ENCODE results near the gene SLIT3. TPM values are rescaled to one million over a fixed set of nuclear protein-coding genes. Genes with fewer than 3 reads are reported as not detected.

Gene SLIT3
- total RNA-seq, 1 experiment from 2014 or later: 0.10 TPM

- Histone ChIP-seq H3K9me2 (ENCODE audit: insufficient read depth) (no peaks in the 10 kb centered on the region), H3K4me3 (replicated peaks in 1 of 2; ENCODE audit: low read depth in 1 of 2, low read length in 2 of 2) (no peak overlapping the region), H3K9ac (ENCODE audit: low read length) (no peak overlapping the region), H3K36me3 (ENCODE audit: control insufficient read depth in 1 of 2, insufficient read depth in 2 of 2, low read length in 2 of 2) (no peaks in the 10 kb centered on the region), H3K79me2 (ENCODE audit: insufficient read depth, low read length) (no peaks in the 10 kb centered on the region), H3K27me3 (ENCODE audit: insufficient read depth, low read length) (peaks cover 18% of the 10 kb centered on the region; the same call in 1 of the 2 replicates), H3K4me2 (ENCODE audit: low read length) (no peak overlapping the region), H3K4me1 (ENCODE audit: control insufficient read depth in 1 of 2, insufficient read depth in 2 of 2, low read length in 2 of 2) (peaks cover 8 to 10% of the 10 kb centered on the region in 2 experiments; a peak in 3 of 4 replicates), H2AFZ (ENCODE audit: low read depth, low read length, poor library complexity, severe bottlenecking) (no peak overlapping the region), H3K27ac (ENCODE audit: low read depth, low read length) (no peak overlapping the region), H4K20me1 (ENCODE audit: insufficient read depth) (no peaks in the 10 kb centered on the region), H3K9me3 (ENCODE audit: control insufficient read depth in 1 of 2, insufficient read depth in 1 of 2, low read depth in 1 of 2, low read length in 2 of 2) (no peaks in the 10 kb centered on the region)
- ChIA-PET RAD21 (ENCODE audit: low non-redundant PET in 1 of 2, low total read pairs in 2 of 2, uncharacterized antibody in 2 of 2, unreplicated experiment in 2 of 2) (no interaction called here), CTCF (no interaction called here), POLR2A (no interaction called here)
- no TSS peak for BruUV-seq (replicated peaks)
- ATAC-seq (no peak), DNase-seq (ENCODE audit: low read depth, low spot score) (no peak)
- no peak for TF ChIP-seq EGR1 (IDR thresholded peaks at IDR 0.05; ENCODE audit: low read depth)
- TF ChIP-seq TCF7L2 (IDR thresholded peaks at IDR 0.05; ENCODE audit: borderline replicate concordance, extremely low read depth, insufficient read depth, insufficient read length): no peak
- intact Hi-C loops (cut with micrococcal nuclease): no loop called here
These were observed 284.9 kb downstream of the SLIT3 start for GRCh38 chr5:169015991-169016390.

- Histone ChIP-seq H3K27me3 (ENCODE audit: insufficient read depth, low read length) (peaks cover 29% of the 10 kb centered on the region; the same call in 1 of the 2 replicates), H3K27ac (ENCODE audit: low read depth, low read length) (no peak overlapping the region), H3K9me3 (ENCODE audit: control insufficient read depth in 1 of 2, insufficient read depth in 1 of 2, low read depth in 1 of 2, low read length in 2 of 2) (no peaks in the 10 kb centered on the region), H3K9ac (ENCODE audit: low read length) (no peak overlapping the region), H3K4me1 (ENCODE audit: control insufficient read depth in 1 of 2, insufficient read depth in 2 of 2, low read length in 2 of 2) (peaks cover 8 to 16% of the 10 kb centered on the region in 2 experiments; a peak in 3 of 4 replicates), H3K36me3 (ENCODE audit: control insufficient read depth in 1 of 2, insufficient read depth in 2 of 2, low read length in 2 of 2) (no peaks in the 10 kb centered on the region), H3K4me2 (ENCODE audit: low read length) (0 out of 2 replicates have a peak overlapping the region, but pooled peaks have one; percentile 22), H3K79me2 (ENCODE audit: insufficient read depth, low read length) (no peaks in the 10 kb centered on the region), H3K4me3 (replicated peaks in 1 of 2; ENCODE audit: low read depth in 1 of 2, low read length in 2 of 2) (no peak overlapping the region), H3K9me2 (ENCODE audit: insufficient read depth) (no peaks in the 10 kb centered on the region), H2AFZ (ENCODE audit: low read depth, low read length, poor library complexity, severe bottlenecking) (no peak overlapping the region), H4K20me1 (ENCODE audit: insufficient read depth) (no peaks in the 10 kb centered on the region)
- ATAC-seq: no peak
- ChIA-PET CTCF (no interaction called here), POLR2A (no interaction called here), RAD21 (ENCODE audit: low non-redundant PET in 1 of 2, low total read pairs in 2 of 2, uncharacterized antibody in 2 of 2, unreplicated experiment in 2 of 2) (no interaction called here)
- intact Hi-C loops (cut with micrococcal nuclease): no loop called here
- no peak for DNase-seq (ENCODE audit: low read depth, low spot score)
- no TSS peak for BruUV-seq (replicated peaks)
- TF ChIP-seq ZBTB33 (IDR thresholded peaks at IDR 0.05; ENCODE audit: extremely low read depth, insufficient replicate concordance, low read length): no peak
- no peak for TF ChIP-seq SRF (IDR thresholded peaks at IDR 0.05; ENCODE audit: low read depth)
- no peak for TF ChIP-seq EZH2phosphoT487 (IDR thresholded peaks at IDR 0.05; ENCODE audit: borderline replicate concordance)
- no peak for TF ChIP-seq EGR1 (IDR thresholded peaks at IDR 0.05; ENCODE audit: low read depth)
- no peak for TF ChIP-seq REST (IDR thresholded peaks at IDR 0.05; ENCODE audit: low read depth)
- no peak for TF ChIP-seq FOSL1 (IDR thresholded peaks at IDR 0.05; ENCODE audit: low read depth)
- TF ChIP-seq CTCF (IDR thresholded peaks at IDR 0.05 in 2 of 3, conservative IDR thresholded peaks at IDR 0.05 in 1 of 3; ENCODE audit: borderline replicate concordance in 1 of 3, insufficient read depth in 1 of 3, low read depth in 2 of 3, low read length in 2 of 3): no peak
- TF ChIP-seq TCF7L2 (IDR thresholded peaks at IDR 0.05; ENCODE audit: borderline replicate concordance, extremely low read depth, insufficient read depth, insufficient read length): no peak
- no peak for TF ChIP-seq ATF3 (IDR thresholded peaks at IDR 0.05)
- no peak for TF ChIP-seq POLR2A (IDR thresholded peaks at IDR 0.05; ENCODE audit: borderline replicate concordance, extremely low read depth, insufficient read depth, insufficient read length)
- no peak for TF ChIP-seq ZFX (IDR thresholded peaks at IDR 0.05)
- no peak for TF ChIP-seq JUND (IDR thresholded peaks at IDR 0.05)
These were observed 287.1 kb downstream of the SLIT3 start for GRCh38 chr5:169013846-169014245.

Data from HCT116 (cell line).